ENCODE measurements around the gene RTEL1. TPM values are rescaled to one million over a fixed set of nuclear protein-coding genes. Genes with fewer than 3 reads are reported as not detected.

The RTEL1 gene
- total RNA-seq, 2 experiments from 2014 or later = 37.4 to 39.1 TPM

DNA sequence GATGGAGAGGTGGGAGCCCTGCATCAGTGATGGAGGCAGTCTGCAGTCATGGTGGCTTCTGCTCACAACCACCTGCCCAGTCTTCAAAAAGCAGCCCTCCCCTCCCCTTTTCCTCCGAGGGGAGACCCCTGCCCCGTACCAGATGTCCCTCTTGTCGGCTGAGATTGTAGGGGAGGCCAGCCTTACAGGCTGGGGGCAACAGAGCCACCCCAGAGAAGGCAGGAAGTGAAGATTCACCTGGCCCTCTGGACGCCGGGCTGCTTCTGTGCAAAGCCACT lies 42.9 kb downstream of the RTEL1 start:
- no peak overlapping the region for H3K27ac Mint-ChIP-seq
- intact Hi-C loops (cut with micrococcal nuclease) = loop anchor here (10.0 kb wide), 1 partner anchor 164 kb away; the partner anchor contains the start of genes ABHD16B and TPD52L2
- no peak for DNase-seq
- ChIA-PET CTCF (interaction anchor here (0.6 kb wide), 1 partner anchor 49 kb away, joined by 3 read pairs; no protein-coding TSS in a partner anchor), POLR2A (interaction anchor here (0.8 to 0.9 kb wide), 2 partner anchors 36 to 163 kb away, joined by 3 to 4 read pairs; no protein-coding TSS in a partner anchor)
- no peak for ATAC-seq
- H3K36me3 Mint-ChIP-seq (ENCODE audit: low read depth) = peaks cover 10% of the 10 kb centered on the region
- H3K4me1 Mint-ChIP-seq (ENCODE audit: low read depth) = peaks cover 23% of the 10 kb centered on the region
- H3K27me3 Mint-ChIP-seq = no peaks in the 10 kb centered on the region
- no peaks in the 10 kb centered on the region for H3K9me3 Mint-ChIP-seq
- no peak overlapping the region for H3K4me3 Mint-ChIP-seq
- TF ChIP-seq, protein P1, sequence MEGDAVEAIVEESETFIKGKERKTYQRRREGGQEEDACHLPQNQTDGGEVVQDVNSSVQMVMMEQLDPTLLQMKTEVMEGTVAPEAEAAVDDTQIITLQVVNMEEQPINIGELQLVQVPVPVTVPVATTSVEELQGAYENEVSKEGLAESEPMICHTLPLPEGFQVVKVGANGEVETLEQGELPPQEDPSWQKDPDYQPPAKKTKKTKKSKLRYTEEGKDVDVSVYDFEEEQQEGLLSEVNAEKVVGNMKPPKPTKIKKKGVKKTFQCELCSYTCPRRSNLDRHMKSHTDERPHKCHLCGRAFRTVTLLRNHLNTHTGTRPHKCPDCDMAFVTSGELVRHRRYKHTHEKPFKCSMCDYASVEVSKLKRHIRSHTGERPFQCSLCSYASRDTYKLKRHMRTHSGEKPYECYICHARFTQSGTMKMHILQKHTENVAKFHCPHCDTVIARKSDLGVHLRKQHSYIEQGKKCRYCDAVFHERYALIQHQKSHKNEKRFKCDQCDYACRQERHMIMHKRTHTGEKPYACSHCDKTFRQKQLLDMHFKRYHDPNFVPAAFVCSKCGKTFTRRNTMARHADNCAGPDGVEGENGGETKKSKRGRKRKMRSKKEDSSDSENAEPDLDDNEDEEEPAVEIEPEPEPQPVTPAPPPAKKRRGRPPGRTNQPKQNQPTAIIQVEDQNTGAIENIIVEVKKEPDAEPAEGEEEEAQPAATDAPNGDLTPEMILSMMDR (IDR thresholded peaks at IDR 0.05) = no peak

DNA sequence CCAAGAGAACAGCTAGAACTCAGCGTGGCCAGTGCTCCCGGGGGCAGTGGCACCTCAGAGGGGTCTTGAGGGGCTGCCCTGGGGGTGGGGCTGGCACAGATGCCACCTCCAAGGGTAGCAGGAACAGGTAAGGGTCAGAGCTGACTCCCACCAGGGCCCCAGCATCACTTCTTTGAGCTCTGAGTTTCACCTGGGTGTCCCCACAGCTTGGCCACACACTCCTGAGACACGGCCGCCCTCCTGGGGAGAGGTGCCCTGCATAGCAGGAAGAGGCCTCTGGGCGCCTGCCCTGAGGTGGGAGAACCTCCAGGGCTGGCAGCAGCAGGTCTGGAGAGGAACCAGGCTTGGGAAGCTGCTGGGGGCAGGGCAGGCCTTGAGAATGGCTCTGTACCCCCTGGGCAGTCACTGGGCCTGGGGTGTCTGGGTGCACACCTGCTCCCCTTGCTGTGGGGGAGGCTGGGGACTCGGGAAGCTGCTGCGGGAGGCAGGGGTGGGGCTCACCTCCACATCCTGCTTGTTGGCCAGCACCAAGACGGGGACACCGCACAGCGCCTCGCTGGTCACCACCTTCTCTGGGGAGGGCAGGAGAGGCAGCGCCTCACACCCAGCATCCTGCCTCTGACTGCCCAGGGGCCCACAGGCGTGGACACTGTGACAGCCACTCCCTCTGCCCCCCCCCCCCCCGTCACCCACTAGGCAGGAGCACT lies 43.4 kb downstream of the RTEL1 start:
- peaks cover 11% of the 10 kb centered on the region for H3K36me3 Mint-ChIP-seq (ENCODE audit: low read depth)
- no peak for ATAC-seq
- H3K9me3 Mint-ChIP-seq = no peaks in the 10 kb centered on the region
- intact Hi-C loops (cut with micrococcal nuclease) = loop anchor here (10.0 kb wide), 1 partner anchor 163 kb away; the partner anchor contains the start of genes ABHD16B and TPD52L2
- no peaks in the 10 kb centered on the region for H3K27me3 Mint-ChIP-seq
- H3K4me3 Mint-ChIP-seq = no peak overlapping the region
- POLR2A ChIA-PET = interaction anchor here (0.8 to 1.5 kb wide), 3 partner anchors 15 to 163 kb away, joined by 3 to 5 read pairs (median 4); no protein-coding TSS in a partner anchor
- CTCF ChIA-PET = no interaction called here
- TF ChIP-seq, protein P1 (IDR thresholded peaks at IDR 0.05) = no peak
- no peak for DNase-seq
- H3K4me1 Mint-ChIP-seq (ENCODE audit: low read depth) = peaks cover 23% of the 10 kb centered on the region
- H3K27ac Mint-ChIP-seq = no peak overlapping the region

DNA sequence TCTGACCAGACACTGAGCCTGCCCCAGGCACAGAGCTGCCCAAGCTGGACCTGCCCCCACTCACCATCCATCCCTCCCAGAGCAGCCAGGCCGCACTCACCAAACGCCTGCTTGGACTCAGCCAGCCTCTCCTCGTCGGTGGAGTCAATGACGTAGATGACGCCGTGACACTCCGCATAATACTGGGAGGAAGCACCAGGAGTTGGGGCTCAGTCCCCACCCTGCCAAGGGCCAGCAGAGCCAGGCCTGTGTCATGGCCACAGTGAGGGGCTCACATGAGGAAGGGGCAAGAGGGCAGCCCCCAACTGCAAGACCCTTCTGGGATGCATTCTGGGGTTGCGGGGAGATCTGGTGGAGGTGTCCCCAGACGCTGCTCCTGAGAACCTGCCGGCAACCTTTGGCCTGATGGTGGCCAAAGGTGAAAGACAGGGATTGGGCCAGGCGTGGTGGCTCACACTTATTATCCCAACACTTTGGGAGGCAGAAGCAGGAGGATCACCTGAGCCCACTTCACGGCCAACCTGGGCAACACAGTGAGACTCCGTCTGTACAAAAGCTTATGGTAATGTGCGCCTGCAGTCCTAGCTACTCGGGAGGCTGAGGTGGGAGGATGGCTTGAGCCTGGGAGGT lies 44.0 kb downstream of the RTEL1 start:
- TF ChIP-seq, protein P1 (IDR thresholded peaks at IDR 0.05) = no peak
- H3K27me3 Mint-ChIP-seq = no peaks in the 10 kb centered on the region
- ATAC-seq (no peak), DNase-seq (no peak)
- POLR2A ChIA-PET = interaction anchor here (0.9 to 1.5 kb wide), 2 partner anchors 16 to 162 kb away, joined by 4 to 5 read pairs; no protein-coding TSS in a partner anchor
- H3K4me3 Mint-ChIP-seq = no peak overlapping the region
- CTCF ChIA-PET = no interaction called here
- H3K27ac Mint-ChIP-seq = no peak overlapping the region
- intact Hi-C loops (cut with micrococcal nuclease) = loop anchor here (10.0 kb wide), 1 partner anchor 163 kb away; the partner anchor contains the start of genes ABHD16B and TPD52L2
- H3K4me1 Mint-ChIP-seq (ENCODE audit: low read depth) = peaks cover 26% of the 10 kb centered on the region
- peaks cover 15% of the 10 kb centered on the region for H3K36me3 Mint-ChIP-seq (ENCODE audit: low read depth)
- H3K9me3 Mint-ChIP-seq = no peaks in the 10 kb centered on the region

DNA sequence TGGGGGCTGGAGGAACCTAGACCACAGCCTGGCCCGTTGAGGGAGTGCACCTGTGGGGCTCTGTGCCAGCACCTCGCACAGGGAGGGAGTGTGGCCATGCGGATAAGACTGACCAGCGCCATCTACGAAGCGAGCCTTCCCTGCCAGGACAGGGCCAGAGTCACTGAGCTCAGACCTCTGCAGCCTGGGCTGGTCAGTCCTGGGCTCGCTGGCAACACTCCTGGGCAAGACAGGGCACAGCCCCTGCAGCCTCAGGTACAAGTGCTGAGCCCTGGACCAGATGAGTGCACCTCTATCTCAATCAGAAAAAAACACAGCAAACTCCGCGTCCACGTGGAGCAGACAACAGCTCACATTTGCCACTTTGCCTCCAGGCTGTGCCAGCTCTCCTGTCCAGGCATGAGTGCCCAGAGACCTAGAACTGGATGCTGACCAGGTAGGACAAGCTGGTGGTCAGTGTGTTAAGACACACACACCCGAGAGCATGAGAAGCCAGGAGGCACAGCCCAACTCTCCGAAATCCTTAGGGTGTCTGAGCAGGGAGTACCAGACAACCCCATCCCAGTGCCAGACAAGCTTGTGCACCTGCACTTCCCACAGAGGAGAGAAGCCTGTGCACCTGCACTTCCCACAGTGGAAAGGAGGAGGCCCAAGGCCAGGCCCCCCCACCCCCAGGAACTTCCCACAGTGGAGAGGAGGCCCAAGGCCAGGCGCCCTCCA lies 44.8 kb downstream of the RTEL1 start:
- ChIA-PET CTCF (no interaction called here), POLR2A (interaction anchor here (1.5 kb wide), 1 partner anchor 16 kb away, joined by 5 read pairs; no protein-coding TSS in a partner anchor)
- intact Hi-C loops (cut with micrococcal nuclease) = loop anchor here (10.0 kb wide), 1 partner anchor 162 kb away; the partner anchor contains the start of genes ABHD16B and TPD52L2
- Mint-ChIP-seq H3K4me1 (ENCODE audit: low read depth) (peaks cover 19% of the 10 kb centered on the region), H3K9me3 (no peaks in the 10 kb centered on the region), H3K4me3 (no peak overlapping the region), H3K27me3 (no peaks in the 10 kb centered on the region), H3K36me3 (ENCODE audit: low read depth) (peaks cover 15% of the 10 kb centered on the region), H3K27ac (no peak overlapping the region)
- DNase-seq (no peak), ATAC-seq (no peak)
- TF ChIP-seq, protein P1 (IDR thresholded peaks at IDR 0.05) = no peak
